NCI-H2196 treated with DMSO at 0.1 percent for 48 hours (cell line): ENCODE results near the gene CLN6.
"Not testable (repeated sequence)": the region's sequence is repeated elsewhere in the genome, so short reads cannot be mapped to it uniquely, and the experiment has no call there.

Experiments
- DNase-seq: peaks from one replicate; lab custom pipeline; 2025; ENCODE audit not compliant: unreplicated experiment; lab: John Stamatoyannopoulos, UW

CLN6 gene

DNA sequence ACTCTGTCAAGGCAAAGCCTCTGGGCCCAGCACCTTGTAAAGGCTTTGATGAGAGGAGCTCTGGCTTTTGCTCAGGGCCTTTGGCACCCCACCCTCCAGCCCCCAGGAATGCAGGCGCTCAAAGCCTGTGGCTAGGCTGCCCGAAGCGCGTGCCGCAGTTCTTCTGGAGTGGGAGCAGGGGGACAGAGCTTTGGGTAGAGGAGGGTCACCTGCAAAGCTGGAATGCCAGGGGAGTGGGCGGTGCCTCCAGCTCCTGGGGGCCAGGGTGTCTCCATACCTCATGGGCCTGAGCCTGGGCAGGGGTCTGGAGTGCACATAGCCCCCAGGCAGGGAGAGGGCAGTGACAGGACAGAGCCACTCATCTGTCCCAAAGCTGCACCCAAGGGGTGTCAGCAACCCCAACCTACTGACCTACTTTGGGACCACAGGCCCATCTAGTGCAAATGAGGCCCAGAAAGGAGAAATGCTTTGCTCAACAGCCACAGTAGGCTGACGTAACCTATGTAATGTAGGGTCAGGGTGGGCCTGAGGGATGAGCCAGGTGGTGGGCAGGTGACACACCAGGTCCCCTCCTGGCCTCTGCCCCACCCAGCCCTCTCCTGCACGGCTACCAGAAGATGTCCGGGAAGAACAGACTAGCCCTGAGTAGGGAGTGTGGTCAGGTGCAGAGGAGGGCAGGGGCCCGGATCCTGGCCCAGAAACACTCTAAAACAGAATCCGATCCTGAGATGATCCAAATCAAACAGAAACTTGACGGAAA, 22.2 kb downstream of the CLN6 start:
- DNase-seq = no peak

DNA sequence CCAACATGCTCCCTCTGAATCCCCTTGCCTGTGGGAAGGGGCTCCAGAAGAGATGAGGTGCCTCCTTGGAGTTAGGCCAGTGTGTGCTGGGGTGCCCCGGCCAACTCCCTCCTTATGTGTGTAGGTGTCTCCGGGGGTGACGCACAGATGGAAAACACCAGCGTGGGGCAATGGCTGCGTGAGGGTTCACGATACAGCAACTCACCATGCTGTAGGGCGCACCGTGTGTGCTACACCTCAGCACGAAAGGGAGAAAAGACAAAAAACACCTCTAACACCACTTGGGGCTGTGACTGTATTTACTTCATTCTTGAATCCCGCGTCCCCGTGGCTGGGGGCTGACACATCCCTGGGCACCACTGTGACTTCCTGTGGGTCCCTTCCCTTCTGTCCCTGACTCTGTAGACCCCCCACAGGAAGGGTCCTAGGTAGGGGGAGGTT, 22.8 kb downstream of the CLN6 start:
- DNase-seq = no peak

DNA sequence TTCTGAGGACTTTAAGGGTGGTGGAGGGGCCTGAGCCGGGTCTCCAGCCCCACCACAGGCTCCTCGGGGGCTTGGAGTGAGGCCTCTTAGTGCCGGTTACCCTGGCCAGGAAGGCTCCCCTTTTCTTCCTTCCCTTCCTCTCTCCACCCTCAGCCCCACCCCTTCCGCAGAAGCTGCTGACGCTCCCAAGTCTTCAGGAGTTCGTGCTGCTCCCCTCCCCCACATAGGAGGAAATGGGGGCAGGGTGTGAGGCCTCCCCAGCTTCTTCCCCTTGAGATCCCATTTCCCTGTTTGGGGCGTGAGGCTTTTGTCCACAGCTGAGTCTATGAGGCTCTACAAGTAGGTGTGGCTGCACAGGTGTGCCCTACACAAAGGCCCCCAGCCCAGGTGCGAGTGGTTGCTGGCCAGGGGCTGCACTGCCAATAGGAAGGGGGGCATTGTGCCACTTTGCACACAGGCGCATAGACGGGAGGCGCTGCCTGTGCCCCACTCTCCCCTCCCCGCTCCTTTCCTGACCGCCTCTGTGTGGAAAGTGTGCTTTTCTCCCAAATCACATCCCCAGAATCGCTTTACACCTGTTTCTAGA, 23.5 kb downstream of the CLN6 start:
- DNase-seq = no peak

DNA sequence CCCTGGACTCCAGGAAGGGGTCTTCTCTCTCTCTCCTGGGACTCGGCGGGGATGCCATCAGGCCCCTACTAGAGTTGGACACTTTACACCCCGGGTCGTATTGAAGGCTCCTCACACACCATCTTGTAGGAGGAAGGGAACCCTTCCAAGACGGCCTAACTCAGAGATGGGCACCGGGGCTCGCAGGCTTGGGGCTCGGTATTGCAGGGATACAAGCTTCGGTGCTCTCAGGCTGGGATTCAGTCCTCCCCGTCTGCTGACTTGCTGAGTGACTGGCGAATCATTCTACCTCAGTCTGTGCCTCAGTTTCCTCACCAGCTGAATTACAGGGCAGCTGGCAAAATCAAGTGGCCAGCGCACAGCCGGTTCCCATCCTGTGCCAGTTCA, 24.0 kb downstream of the CLN6 start:
- DNase-seq = no peak

DNA sequence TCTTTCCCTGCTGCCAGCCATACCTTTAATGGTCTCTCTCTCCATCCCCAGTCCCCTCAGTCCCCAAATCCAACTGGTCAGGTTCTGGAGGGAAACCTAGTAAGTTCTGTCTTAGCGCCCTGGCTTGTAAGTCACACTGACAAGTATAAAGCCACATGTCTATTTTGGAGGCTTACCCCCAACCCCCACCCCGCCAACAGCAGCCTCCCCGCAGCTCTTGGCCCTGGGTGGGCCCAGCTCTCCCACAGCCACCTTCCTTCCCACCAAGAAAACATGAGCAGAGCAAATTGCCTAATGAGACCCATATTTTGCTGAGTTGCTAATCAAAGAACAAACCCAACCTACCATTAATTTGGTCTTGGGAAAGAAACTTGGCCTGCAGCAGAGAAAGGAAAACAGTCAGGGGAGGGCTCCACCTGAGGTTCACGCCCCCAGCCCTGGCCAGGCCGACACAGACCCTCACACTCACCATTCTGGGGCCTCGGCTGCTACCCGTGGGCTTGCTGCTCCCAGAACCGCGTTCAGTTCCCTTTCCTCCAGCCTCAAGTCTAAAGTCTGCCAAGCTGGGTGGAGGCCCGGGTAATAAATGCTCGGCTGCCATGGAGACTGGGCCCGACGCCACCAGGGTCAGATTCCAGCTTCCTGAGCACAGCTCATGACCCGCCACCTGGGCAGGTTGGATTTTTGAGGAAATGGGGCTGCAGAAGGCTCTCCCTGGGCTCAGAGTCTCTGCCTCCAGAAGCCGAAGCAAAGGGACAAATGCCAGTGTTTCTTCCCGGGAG, 24.6 kb downstream of the CLN6 start, which contains the start of gene CALML4:
CALML4 (minus strand) TSS at position 557 of the 782 bp plus-strand sequence; CDS start at position 472, 85 bp downstream.
- DNase-seq = peak; percentile 40

DNA sequence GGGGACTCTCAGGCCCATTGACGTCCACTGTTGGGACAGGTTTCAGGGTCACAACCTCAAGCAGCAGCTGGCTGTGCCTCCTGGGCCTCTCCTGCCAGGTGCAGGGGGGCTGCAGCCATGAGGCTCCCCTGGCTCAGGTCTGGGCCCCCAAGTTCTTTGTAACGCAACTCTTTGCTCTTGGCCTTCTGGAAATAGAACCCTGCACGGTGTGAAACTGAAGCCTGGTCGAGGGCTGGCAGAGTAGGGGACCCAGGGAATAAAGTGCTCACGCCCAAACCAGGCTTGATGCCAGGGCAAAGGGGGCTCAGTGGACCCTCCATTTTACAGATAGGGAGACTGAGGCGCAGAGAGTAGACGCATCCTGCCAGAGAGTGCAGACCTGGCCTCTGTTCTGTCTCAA, 25.2 kb downstream of the CLN6 start:
- no peak for DNase-seq

DNA sequence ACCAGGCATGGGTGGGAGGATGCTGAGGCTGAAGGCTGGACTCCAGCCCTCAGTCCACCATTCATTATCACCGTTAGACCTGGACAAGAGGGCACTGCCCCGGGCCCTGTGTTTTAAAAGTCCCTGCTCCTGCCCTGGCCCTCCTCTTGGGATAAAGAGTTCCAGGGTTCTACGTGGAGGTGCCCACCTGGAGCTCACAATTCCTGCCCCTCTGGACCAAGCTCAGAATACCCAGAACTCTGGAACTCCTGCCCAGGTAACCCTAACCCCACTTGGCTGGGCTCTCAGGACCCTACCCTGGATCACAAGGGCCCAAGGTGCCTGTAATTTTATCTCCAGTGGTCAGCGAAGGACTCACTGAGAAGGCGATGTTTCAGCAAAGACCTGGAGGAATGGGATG, 25.6 kb downstream of the CLN6 start:
- DNase-seq = no peak

DNA sequence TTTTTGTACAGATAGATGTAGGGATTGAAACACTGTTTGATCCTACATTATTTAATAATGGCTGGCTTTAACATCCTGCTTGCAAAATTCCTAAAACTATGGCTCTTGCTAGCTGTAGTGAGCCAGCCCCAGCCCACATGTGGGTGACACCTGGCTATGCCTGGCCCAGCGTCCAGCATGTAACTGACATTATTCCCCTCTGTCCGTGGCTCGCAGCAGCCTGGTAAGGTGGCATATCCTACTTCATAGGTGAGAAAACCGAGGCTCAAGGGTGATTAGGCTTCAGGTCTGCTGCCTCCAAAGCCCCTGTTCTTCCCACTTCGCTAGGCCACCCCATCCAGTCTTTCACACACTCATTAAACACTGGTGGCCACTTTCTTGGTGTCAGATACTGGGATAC, 26.0 kb downstream of the CLN6 start:
- DNase-seq = no peak

DNA sequence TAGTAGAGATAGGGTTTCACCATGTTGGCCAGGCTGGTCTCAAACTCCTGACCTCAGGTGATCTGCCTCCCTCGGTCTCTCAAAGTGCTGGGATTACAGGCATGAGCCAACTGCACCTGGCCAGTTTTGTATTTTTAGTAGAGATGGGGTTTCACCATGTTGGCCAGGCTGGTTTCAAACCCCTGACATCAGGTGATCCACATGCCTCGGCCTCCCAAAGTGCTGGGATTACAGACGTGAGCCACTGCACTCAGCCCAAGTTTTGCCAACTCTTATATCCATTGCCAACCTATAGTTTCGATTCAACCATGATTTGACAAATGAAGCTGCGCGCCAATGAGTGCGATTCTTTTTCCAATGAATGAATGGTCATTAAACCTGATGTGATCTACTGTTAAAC, 26.5 kb downstream of the CLN6 start:
- DNase-seq = not testable (repeated sequence)

DNA sequence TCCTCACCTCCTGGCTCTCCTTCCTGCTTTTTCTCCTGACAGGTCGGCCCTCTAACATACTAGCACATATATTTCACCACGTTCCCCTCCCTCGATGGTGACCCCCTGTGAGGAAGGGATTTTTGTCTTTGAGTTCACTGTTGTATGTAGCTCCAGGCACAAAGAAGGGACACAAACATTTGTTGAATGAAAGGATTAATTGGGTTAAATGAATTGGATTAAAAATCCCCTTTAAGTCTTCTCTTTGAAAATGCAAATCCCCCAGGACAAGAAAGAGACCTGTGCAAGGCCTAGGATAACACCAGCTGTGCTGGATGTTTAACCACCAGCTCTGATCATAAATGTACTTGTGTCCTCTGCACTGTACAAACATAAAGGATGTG, 27.7 kb downstream of the CLN6 start:
- no peak for DNase-seq

DNA sequence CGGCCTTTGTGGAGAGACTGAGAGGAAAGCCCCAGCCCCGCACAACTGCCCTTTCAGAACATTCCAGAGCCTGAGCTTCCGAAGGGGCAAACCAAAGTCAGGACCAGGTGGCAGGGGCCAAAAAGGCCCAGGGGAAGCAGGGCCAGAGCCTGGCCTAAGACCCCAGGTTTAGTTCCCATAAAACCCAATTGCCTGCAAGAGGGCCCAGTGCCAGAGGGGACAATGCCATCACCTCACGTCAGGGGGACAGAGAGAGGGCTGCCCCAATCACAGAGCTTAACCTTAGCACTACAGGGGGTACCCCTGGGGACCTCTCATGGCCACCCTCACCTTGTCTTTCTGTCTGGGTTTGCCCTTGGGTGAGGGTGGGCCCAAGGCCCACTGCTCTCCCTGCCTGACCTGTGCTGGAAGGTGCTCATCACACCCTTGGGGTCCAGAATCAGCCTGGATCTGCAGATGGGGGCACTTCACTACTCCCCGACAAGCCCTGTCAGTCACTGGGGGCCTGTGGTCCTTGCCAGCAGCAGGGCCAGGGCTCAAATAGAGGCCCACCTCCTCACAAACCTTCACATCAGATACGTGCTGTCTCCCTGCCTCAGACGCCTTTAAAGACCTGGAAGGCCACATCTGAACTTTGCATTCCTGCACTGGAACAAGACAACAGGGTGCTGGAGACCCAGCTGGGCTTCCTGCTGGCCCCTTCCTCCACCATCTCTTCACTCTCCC, 28.2 kb downstream of the CLN6 start:
- DNase-seq = no peak

DNA sequence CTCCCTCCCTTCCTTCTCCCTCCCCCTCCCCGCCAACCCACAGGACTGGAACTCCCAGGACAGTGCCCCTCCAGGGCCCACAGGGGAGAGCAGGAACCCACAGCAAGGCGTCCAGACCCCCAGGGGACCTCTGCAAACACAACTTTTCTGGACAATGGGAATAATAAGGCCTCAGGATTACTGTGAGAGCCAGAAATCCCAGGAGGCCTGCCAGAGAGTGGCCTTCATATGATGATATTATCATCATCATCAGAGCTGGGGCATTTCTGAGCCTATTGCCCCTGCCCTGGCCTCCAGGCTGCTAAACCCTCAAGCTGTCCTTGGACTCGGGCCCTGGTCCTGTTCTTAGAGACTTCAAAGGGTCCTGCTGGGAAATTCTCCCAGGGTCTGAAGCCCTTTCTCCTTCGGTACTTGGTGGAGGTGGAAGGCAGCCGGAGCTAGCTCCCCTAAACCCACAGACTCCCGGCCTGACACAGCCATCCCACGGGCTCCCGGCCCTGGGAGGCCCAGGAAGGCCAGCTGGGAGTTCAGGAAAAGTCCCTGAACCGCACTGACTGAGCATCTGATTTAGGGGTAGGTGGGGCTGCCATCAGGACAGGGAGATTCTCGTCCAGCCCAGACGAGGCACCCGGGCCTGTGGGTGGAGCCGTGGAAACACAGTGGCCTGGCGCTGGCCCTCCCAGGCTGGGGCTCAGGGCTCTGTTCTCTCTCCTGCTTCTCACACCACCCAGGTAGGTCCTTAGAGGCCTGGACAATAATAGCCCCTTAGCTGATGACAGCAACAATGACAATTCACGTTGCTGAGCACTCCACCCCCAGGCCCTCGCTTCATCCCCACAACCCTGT, 29.3 kb downstream of the CLN6 start:
- no peak for DNase-seq

DNA sequence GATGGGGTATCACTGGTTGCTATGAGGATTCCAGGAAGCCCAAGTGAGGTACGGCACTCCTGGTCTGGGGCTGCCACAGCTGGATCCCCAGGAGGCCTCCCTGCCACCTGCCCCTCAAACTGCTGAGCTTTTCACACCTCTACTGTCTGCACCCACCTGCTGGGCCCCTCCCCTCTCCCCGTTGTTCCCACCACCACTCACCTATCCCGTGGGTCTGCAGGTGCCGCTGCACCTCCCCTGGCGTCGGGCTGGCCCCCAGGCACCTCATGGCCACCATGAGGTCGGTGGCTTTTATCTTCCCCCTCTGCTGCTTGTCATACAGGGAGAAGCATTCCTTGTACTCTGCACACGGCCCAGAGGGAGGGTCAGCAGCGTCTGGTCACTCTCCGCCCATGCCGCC, 30.2 kb downstream of the CLN6 start:
- DNase-seq = no peak

DNA sequence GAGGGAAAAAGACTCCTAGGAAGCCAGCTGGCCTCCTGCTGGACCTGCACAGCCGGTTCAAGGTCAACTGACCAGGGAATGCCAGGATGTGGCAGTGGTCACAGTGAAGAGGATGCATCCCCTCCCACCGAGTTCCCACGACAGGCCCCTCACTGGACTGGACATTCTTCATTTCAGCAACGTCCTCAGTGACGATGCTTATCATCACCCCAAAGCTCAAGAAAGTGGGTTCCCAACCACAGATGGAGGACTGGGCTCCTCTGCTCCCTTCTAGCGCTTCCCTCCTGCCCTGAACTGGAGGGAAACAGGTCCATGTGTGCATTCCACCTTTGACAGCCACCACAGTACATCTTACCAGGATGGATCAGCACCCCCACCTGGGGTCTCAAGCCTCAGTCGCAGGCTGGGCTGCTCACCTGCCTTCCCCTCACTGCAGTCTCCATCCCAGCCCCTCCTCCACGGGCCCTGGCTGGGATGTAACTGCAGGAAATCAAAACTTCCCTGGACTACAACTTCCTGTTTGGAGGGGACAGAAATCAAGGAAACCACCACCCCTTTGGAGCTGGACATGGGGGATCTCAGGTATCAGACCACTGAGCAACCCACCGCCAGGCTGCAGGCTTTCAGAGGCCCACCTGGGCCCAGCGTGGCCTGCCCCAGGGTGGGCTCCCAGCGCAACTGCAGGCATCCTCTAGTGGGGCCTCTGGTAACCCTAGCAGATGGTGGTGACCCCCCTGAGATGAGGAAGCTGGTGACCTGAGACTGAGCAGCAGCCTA, 31.7 kb downstream of the CLN6 start:
- DNase-seq = no peak

DNA sequence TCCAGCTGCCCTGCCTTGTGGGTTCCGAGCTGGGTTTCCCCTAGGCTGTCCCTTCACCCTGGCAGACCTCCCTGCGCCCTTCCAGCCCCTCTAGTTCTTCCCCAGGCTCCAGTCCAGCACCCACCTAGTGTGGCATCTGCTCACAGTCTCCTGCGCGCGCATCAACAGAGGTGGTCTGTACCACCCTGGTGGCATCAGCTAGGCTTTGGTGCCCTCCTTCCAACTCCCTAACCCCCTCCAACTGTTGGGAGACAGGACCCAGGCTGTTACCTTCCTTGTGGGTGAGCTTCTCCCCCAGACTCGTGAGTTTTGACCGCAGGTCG, 32.4 kb downstream of the CLN6 start:
- no peak for DNase-seq

DNA sequence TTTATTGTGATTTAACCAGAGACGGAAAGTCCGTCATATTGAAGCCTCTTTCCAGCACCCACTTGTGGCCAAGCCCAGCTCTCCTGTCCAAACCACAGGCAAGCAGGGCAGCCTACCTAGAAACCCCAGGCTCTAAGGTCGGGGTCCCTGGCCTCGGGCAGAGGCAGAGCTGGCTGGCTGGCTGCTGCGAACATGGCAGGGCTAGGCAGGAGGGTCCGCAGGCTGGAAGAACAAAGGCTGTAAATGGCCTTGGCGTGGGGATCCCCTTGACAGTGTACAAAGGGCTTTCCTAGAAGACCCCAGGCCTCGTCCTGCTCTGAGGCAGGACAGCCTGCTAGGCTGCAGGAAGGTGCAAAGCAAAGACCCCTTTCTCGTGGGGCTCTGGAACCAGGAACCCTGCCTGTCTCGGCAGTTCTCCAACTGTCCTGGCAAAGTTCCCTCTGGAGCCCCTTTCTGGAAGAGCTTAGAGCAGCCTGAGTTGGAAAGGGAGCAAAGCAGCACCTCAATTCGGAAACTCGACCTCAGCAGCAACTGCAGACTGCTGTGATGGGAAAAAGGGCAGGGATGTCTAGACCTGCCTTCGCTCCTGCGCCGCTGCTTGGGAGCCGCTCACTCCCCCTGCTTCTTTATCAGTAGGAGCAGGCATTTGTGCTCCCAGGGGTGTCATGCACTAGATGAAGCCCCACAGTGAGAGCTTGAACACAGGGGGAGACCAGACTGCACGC, 32.9 kb downstream of the CLN6 start:
- DNase-seq = no peak

DNA sequence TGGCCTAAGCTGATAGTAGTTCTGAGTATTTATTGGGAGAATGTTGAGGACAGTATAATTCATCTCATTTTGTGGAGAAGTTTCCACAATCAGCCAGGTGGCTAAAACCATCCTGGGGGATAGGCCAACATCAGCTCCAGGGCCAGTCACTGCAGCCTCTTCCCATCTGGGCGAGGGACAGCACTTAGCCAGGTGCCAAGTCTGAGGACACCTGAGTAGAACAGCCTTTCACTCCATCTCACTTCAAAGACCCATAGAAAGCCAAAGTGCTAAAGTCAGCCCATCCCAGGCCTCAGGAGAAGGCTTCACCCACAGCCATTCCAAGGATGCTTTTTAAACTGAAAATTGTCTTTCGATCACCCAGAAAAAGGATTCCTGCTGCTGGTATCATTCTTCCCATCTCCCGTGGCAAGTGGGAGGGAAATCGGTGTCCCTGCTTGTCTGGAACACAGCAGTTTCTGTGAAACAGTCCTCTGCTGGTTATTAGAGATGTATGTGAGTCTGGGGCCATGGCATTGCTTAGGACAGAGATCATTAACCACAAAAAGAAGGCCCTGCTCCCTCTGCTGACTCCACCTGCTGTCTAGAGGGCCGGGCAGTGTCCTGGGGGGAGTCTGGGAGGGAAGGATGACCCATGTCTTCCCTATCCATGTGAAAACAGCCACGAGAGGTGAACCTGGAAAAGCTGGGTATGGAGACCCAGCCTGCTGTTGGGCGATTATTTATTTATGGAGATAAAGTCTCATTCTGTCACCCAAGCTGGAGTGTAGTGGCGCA, 34.0 kb downstream of the CLN6 start:
- DNase-seq = no peak

DNA sequence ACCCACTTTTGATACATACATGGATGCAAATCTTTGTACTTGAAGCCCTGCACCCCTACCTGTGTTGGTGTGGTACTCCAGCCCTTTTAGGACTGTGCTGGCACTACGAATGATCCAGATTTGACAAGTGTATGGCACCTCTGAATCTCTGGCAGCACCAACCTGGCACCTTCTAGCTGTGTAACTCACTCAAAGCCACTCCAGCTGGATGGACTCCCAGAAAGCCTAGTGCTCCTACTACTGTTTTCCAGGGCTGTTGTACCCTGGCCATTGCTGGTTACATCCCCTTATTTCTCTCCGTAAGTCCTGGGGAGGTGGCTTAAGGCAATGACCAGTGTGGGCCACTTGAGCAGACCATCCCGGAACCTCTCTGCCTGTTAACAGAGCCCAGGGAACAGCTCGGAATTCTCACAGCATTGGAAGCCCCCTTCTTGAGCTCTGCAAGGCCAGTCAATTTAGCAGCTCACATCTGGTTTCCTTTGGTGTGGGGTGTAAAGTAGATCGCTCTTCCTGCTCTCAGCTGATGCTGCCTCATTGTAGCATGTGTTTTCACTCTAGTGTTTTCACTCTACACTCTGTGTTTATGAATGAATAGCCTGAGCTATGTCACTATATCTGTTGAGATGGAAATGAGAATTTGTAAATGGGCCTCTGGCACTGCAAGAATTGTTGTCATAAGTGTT, 36.6 kb downstream of the CLN6 start:
- no peak for DNase-seq
